Liver (tissue), 9 donors: Measurements from ENCODE around the gene ABCC1. TPM values are rescaled to one million over a fixed set of nuclear protein-coding genes. Genes with fewer than 3 reads are reported as not detected.

Experiments
- DNase-seq: peaks from one replicate; pipeline ENCODE4 v3.0.0-alpha.2; 2017; ENCODE audit warnings: low spot score
- H3K27ac ChIP-seq, 2 donors: one replicate each; pipeline ENCODE4 v1.7.0; 2013; ENCODE audit warnings: inconsistent platforms in 2 of 2, low read length in 2 of 2, control low read depth in 1 of 2, low read depth in 1 of 2, mild to moderate bottlenecking in 1 of 2
- H3K27me3 ChIP-seq, 4 donors: one replicate each; pipeline versions ENCODE4 v1.6.1 to v1.7.0; 2013; ENCODE audit warnings: low read length in 3 of 4, inconsistent platforms in 1 of 4, mild to moderate bottlenecking in 1 of 4, moderate library complexity in 1 of 4; ENCODE audit not compliant: control insufficient read depth in 4 of 4, insufficient read depth in 4 of 4
- H3K36me3 ChIP-seq, 4 donors: one replicate each; pipeline versions ENCODE4 v1.6.1 to v1.7.0; 2013; ENCODE audit warnings: low read length in 3 of 4, mild to moderate bottlenecking in 3 of 4, low read depth in 1 of 4, moderate library complexity in 1 of 4; ENCODE audit not compliant: control insufficient read depth in 4 of 4, insufficient read depth in 3 of 4
- H3K4me1 ChIP-seq, 4 donors: one replicate each; pipeline versions ENCODE4 v1.6.1 to v1.7.0; 2013; ENCODE audit warnings: low read length in 3 of 4, mild to moderate bottlenecking in 3 of 4, moderate library complexity in 1 of 4; ENCODE audit not compliant: control insufficient read depth in 4 of 4, insufficient read depth in 4 of 4
- H3K4me3 ChIP-seq, 3 donors: one replicate each; pipeline versions ENCODE4 v1.6.1 to v1.7.0; 2013; ENCODE audit warnings: low read length in 3 of 3, control low read depth in 1 of 3, low read depth in 1 of 3, mild to moderate bottlenecking in 1 of 3
- H3K9ac ChIP-seq, 2 donors: one replicate each; pipeline ENCODE4 v1.7.0; 2013; ENCODE audit warnings: low read length in 2 of 2, mild to moderate bottlenecking in 2 of 2, moderate library complexity in 2 of 2, control low read depth in 1 of 2, low read depth in 1 of 2
- H3K9me3 ChIP-seq, 4 donors: one replicate each; pipeline versions ENCODE4 v1.6.1 to v1.7.0; 2013; ENCODE audit warnings: low read length in 3 of 4; ENCODE audit not compliant: control insufficient read depth in 4 of 4
- ATF3 ChIP-seq: IDR thresholded peaks from 2 replicates; pipeline ENCODE4 v1.6.1; 2016; ENCODE audit warnings: antibody characterized with exemption
- EGR1 ChIP-seq, 2 donors: IDR thresholded peaks; 2 replicates each; pipeline ENCODE4 v1.6.1; 2016 to 2018; ENCODE audit warnings: antibody characterized with exemption in 2 of 2, low read depth in 2 of 2
- FOXA1 ChIP-seq: IDR thresholded peaks from 2 replicates; pipeline ENCODE4 v1.6.1; 2016; ENCODE audit warnings: antibody characterized with exemption
- FOXA2 ChIP-seq: IDR thresholded peaks from 2 replicates; pipeline ENCODE4 v1.6.1; 2016; ENCODE audit warnings: antibody characterized with exemption
- HNF4A ChIP-seq, 2 donors: conservative IDR thresholded peaks; 2 replicates each; pipeline ENCODE4 v1.6.1; 2016; ENCODE audit warnings: antibody characterized with exemption in 2 of 2, mild to moderate bottlenecking in 2 of 2
- HNF4G ChIP-seq: IDR thresholded peaks from 2 replicates; pipeline ENCODE4 v1.6.1; 2016; ENCODE audit warnings: antibody characterized with exemption
- JUND ChIP-seq, 2 donors: IDR thresholded peaks; 2 replicates each; pipeline ENCODE4 v1.6.1; 2016; ENCODE audit warnings: antibody characterized with exemption in 2 of 2
- NR2F2 ChIP-seq: IDR thresholded peaks from 2 replicates; pipeline ENCODE4 v1.6.1; 2016; ENCODE audit warnings: antibody characterized with exemption
- TAF1 ChIP-seq: conservative IDR thresholded peaks from 2 replicates; pipeline ENCODE4 v1.6.1; 2016; ENCODE audit warnings: antibody characterized with exemption, mild to moderate bottlenecking
- YY1 ChIP-seq: IDR thresholded peaks from 2 replicates; pipeline ENCODE4 v1.6.1; 2016; ENCODE audit warnings: antibody characterized with exemption, mild to moderate bottlenecking
- WGBS: extraction: QIAGEN DNeasy Blood & Tissue Kit; methylation state at CpG from one replicate; pipeline ENCODE4 v1.1.7; 2013; 5-methylcytosine and 5-hydroxymethylcytosine counted together
- polyA plus RNA-seq, 2 donors: library from polyadenylated mRNA; stranded (reverse) in 1 of 2; unstranded in 1 of 2; fragments of 200-250 nt in 1 of 2; fragments of >200 nt in 1 of 2; fragmentation: Nextera tagmentation in 1 of 2; extraction: Ambion mirVana in 1 of 2; gene quantifications; one replicate each; pipeline versions ENCODE4 v1.2.1 to v1.2.3, GENCODE V29; 2013 to 2015
- total RNA-seq, 2 donors: library from RNA; depleted of rRNA; stranded (reverse); fragments of >200 nt; gene quantifications; one replicate each; pipeline ENCODE4 v1.2.3, GENCODE V29; 2014
- TF ChIP-seq, protein P1 (sequence below): IDR thresholded peaks from 2 replicates; pipeline ENCODE4 v1.6.1; 2016; ENCODE audit warnings: antibody characterized with exemption
- TF ChIP-seq, protein P2 (sequence below): fragments of 150-350 bp; IDR thresholded peaks from 2 replicates; pipeline ENCODE4 v1.5.1; 2017; ENCODE audit warnings: improper control_type of control experiment, low read depth, low read length; ENCODE audit not compliant: missing input control
- donor health status: healthy.
- donor health status: healthy.
- donor health status: healthy.
- donor health status: healthy.
- donor health status: healthy.

ABCC1 gene
- total and polyA plus RNA-seq, 4 donors, result 0.85 to 7.7 (median 4.2) TPM

GRCh38 chr16:16004314-16004749 lies 54.9 kb downstream of the ABCC1 start:
- peaks cover 0 to 3% (median 0%) of the 10 kb centered on the region in 4 donors for H3K27me3 ChIP-seq
- H3K27ac ChIP-seq, result no peak overlapping the region
- 62% methylated on average over 5 of the region's 5 CpGs for WGBS
- H3K36me3 ChIP-seq, result no peaks in the 10 kb centered on the region
- DNase-seq, result no peak
- TF ChIP-seq, protein P1, sequence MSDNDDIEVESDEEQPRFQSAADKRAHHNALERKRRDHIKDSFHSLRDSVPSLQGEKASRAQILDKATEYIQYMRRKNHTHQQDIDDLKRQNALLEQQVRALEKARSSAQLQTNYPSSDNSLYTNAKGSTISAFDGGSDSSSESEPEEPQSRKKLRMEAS, result no peak
- TF ChIP-seq YY1 (no peak), JUND (IDR thresholded peaks at IDR 0.05) (no peak), FOXA1 (no peak), ATF3 (no peak), HNF4G (no peak), HNF4A (conservative IDR thresholded peaks at IDR 0.05) (no peak)
- TF ChIP-seq, protein P2, sequence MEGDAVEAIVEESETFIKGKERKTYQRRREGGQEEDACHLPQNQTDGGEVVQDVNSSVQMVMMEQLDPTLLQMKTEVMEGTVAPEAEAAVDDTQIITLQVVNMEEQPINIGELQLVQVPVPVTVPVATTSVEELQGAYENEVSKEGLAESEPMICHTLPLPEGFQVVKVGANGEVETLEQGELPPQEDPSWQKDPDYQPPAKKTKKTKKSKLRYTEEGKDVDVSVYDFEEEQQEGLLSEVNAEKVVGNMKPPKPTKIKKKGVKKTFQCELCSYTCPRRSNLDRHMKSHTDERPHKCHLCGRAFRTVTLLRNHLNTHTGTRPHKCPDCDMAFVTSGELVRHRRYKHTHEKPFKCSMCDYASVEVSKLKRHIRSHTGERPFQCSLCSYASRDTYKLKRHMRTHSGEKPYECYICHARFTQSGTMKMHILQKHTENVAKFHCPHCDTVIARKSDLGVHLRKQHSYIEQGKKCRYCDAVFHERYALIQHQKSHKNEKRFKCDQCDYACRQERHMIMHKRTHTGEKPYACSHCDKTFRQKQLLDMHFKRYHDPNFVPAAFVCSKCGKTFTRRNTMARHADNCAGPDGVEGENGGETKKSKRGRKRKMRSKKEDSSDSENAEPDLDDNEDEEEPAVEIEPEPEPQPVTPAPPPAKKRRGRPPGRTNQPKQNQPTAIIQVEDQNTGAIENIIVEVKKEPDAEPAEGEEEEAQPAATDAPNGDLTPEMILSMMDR, result no peak
- H3K4me3 ChIP-seq, result no peak overlapping the region
- no peak overlapping the region for H3K9ac ChIP-seq
- H3K9me3 ChIP-seq, result no peaks in the 10 kb centered on the region
- no peaks in the 10 kb centered on the region for H3K4me1 ChIP-seq

DNA sequence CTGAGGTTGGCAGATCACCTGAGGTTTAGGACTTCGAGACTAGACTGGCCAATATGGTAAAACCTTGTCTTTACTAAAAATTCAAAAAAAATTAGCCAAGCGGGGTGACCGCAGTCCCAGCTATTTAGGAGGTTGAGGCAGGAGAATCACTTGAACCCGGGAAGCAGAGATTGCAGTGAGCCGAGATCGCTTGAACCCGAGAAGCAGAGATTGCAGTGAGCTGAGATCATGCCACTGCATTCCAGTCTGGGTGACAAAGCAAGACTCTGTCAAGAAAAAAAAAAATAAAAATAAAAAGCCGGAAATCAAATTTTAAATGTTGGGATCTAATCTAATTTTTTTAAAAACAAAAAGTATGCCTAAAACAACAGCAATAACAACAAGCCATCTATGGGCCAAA lies 56.3 kb downstream of the ABCC1 start:
- no peak overlapping the region for H3K27ac ChIP-seq
- peaks cover 0 to 3% (median 0%) of the 10 kb centered on the region in 4 donors for H3K27me3 ChIP-seq
- no peaks in the 10 kb centered on the region for H3K4me1 ChIP-seq
- no peaks in the 10 kb centered on the region for H3K9me3 ChIP-seq
- H3K9ac ChIP-seq, result no peak overlapping the region
- H3K36me3 ChIP-seq, result peaks cover 0 to 3% (median 0%) of the 10 kb centered on the region in 4 donors
- no peak overlapping the region for H3K4me3 ChIP-seq
- DNase-seq, result no peak
- no peak for TF ChIP-seq FOXA1
- 83% methylated on average over 8 of the region's 8 CpGs for WGBS

DNA sequence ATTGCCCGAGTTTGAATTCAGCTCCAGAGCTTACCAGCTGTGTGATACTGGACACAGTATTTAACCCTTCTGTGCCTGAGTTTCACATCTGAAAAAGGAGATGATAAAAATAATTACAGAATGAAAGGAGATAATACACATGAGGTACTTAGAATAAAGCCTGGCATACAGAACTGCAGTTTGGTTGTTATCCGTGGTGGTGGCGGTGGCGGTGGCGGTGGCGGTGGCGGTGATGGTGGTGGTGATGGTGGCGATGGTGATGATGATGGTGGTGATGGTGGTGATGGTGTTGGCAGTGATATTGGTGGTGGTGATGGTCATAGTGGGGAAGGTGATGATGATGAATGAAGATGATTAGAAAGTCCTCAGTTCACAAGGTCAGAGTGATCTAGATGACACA lies 57.2 kb downstream of the ABCC1 start:
- H3K27me3 ChIP-seq, result peaks cover 0 to 3% (median 0%) of the 10 kb centered on the region in 4 donors
- H3K27ac ChIP-seq, result no peak overlapping the region
- no peak for DNase-seq
- H3K4me1 ChIP-seq, result no peaks in the 10 kb centered on the region
- WGBS, result 78% methylated on average over 8 of the region's 8 CpGs
- TF ChIP-seq NR2F2, result no peak
- TF ChIP-seq FOXA2, result no peak
- no peak for TF ChIP-seq HNF4G
- no peak for TF ChIP-seq TAF1
- TF ChIP-seq, protein P1, result no peak
- H3K36me3 ChIP-seq, result peaks cover 0 to 3% (median 0%) of the 10 kb centered on the region in 4 donors
- H3K9ac ChIP-seq, result no peak overlapping the region
- no peak overlapping the region for H3K4me3 ChIP-seq
- no peaks in the 10 kb centered on the region for H3K9me3 ChIP-seq

DNA sequence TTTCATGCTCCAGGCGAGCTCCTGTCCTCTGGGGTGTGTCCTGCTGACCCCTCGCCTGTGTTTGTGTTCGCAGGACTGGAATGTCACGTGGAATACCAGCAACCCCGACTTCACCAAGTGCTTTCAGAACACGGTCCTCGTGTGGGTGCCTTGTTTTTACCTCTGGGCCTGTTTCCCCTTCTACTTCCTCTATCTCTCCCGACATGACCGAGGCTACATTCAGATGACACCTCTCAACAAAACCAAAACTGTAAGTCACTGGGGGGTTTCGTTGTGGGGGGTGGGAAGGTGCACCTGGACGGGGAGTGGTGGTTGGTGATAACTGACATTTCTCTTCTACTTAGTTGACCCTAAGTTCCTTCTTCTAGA lies 58.3 kb downstream of the ABCC1 start:
- WGBS, result 62% methylated on average over 11 of the region's 11 CpGs
- DNase-seq, result no peak
- Histone ChIP-seq H3K36me3 (peaks cover 0 to 3% (median 0%) of the 10 kb centered on the region in 4 donors), H3K27ac (no peak overlapping the region), H3K27me3 (peaks cover 0 to 3% (median 0%) of the 10 kb centered on the region in 4 donors), H3K4me3 (no peak overlapping the region), H3K9ac (no peak overlapping the region), H3K4me1 (no peaks in the 10 kb centered on the region), H3K9me3 (no peaks in the 10 kb centered on the region)
- no peak for TF ChIP-seq EGR1 (IDR thresholded peaks at IDR 0.05; ENCODE audit: low read depth in 2 of 2)
- no peak for TF ChIP-seq FOXA2
- TF ChIP-seq, protein P1, result no peak
- no peak for TF ChIP-seq JUND (IDR thresholded peaks at IDR 0.05)
- TF ChIP-seq NR2F2, result no peak
- TF ChIP-seq HNF4G, result no peak
